Esophagus (tissue), 2 donors: ENCODE measurements around the gene DYDC2. TPM values are rescaled to one million over a fixed set of nuclear protein-coding genes. Genes with fewer than 3 reads are reported as not detected.
"Not testable (repeated sequence)": the region's sequence is repeated elsewhere in the genome, so short reads cannot be mapped to it uniquely, and the experiment has no call there.

Source experiments
- H3K27ac ChIP-seq, 2 donors: one replicate each; pipeline ENCODE4 v1.5.1; 2013; ENCODE audit warnings: low read depth in 2 of 2, mild to moderate bottlenecking in 2 of 2, inconsistent platforms in 1 of 2, low read length in 1 of 2, moderate library complexity in 1 of 2
- H3K27me3 ChIP-seq, 2 donors: one replicate each; pipeline ENCODE4 v1.6.1; 2013; ENCODE audit warnings: low read length in 2 of 2, control low read depth in 1 of 2, mild to moderate bottlenecking in 1 of 2; ENCODE audit not compliant: insufficient read depth in 2 of 2, control insufficient read depth in 1 of 2
- H3K36me3 ChIP-seq, 2 donors: one replicate each; pipeline ENCODE4 v1.6.1; 2013; ENCODE audit warnings: low read length in 1 of 2; ENCODE audit not compliant: control insufficient read depth in 2 of 2, insufficient read depth in 2 of 2
- H3K4me1 ChIP-seq, 2 donors: one replicate each; pipeline ENCODE4 v1.6.1; 2013; ENCODE audit warnings: low read length in 1 of 2; ENCODE audit not compliant: control insufficient read depth in 2 of 2, insufficient read depth in 2 of 2
- H3K4me3 ChIP-seq, 2 donors: one replicate each; pipeline ENCODE4 v1.5.1; 2013; ENCODE audit warnings: low read length in 2 of 2, mild to moderate bottlenecking in 2 of 2, low read depth in 1 of 2, moderate library complexity in 1 of 2
- H3K9me3 ChIP-seq, 2 donors: one replicate each; pipeline ENCODE4 v1.6.1; 2013; ENCODE audit warnings: mild to moderate bottlenecking in 2 of 2, low read depth in 1 of 2, low read length in 1 of 2, moderate library complexity in 1 of 2; ENCODE audit not compliant: control insufficient read depth in 2 of 2, insufficient read depth in 1 of 2
- WGBS, 2 donors: extraction: QIAGEN DNeasy Blood & Tissue Kit; methylation state at CpG; one replicate each; pipeline ENCODE4 v1.1.7; 2013; 5-methylcytosine and 5-hydroxymethylcytosine counted together
- polyA plus RNA-seq, 2 donors: library from polyadenylated mRNA; stranded (reverse); fragments of 200-250 nt; gene quantifications; one replicate each; pipeline ENCODE4 v1.2.3, GENCODE V29; 2013
- donor health status: healthy with polysubstance abuse.
- donor health status: Bipolar disorder and iron deficiency.

DYDC2 gene
- polyA plus RNA-seq, 2 donors: 0.34 to 0.77 TPM

- peaks cover 6 to 13% of the 10 kb centered on the region in 2 donors for H3K4me1 ChIP-seq
- not testable (repeated sequence) for H3K9me3 ChIP-seq, H3K27me3 ChIP-seq, H3K4me3 ChIP-seq, H3K27ac ChIP-seq, H3K36me3 ChIP-seq
- WGBS, 2 donors: 31 to 80% methylated on average over 1 to 2 of the region's 2 CpGs
Measured at GRCh38 chr10:80358925-80359324, 2.3 kb downstream of the DYDC2 start.

GRCh38 chr10:80359644-80360043, 3.1 kb downstream of the DYDC2 start:
- Histone ChIP-seq H3K36me3 (no peaks in the 10 kb centered on the region), H3K9me3 (peaks cover 0 to 3% of the 10 kb centered on the region in 2 donors), H3K27me3 (no peaks in the 10 kb centered on the region), H3K4me3 (no peak overlapping the region), H3K27ac (no peak overlapping the region), H3K4me1 (peaks cover 6 to 13% of the 10 kb centered on the region in 2 donors)
- WGBS, 2 donors: 93 to 95% methylated on average over 19 to 22 of the region's 22 CpGs

DNA sequence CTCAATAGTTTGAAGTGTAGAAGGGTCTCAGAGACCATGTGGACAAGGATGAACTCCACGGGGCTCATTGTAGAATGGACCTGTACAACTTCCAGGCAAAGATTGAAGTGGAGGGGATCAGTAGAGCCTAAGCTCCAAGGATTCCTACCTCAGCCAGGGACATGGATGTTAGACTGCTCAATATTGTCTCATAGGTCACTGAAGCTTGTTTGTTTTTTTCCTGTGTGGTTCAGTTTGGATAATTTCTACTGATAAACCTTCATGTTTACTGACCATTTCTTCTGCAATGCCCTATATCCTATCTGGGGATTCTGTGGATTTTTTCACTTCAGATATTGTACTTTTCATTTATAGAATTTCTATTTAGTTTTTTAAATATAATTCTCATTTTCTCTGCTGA, 8.9 kb downstream of the DYDC2 start:
- Histone ChIP-seq H3K27ac (no peak overlapping the region), H3K4me1 (no peaks in the 10 kb centered on the region), H3K36me3 (no peaks in the 10 kb centered on the region), H3K4me3 (no peak overlapping the region), H3K9me3 (peaks cover 0 to 2% of the 10 kb centered on the region in 2 donors), H3K27me3 (no peaks in the 10 kb centered on the region)
- WGBS, 2 donors: 0 to 33% methylated on average over 1 of the region's 1 CpG

DNA sequence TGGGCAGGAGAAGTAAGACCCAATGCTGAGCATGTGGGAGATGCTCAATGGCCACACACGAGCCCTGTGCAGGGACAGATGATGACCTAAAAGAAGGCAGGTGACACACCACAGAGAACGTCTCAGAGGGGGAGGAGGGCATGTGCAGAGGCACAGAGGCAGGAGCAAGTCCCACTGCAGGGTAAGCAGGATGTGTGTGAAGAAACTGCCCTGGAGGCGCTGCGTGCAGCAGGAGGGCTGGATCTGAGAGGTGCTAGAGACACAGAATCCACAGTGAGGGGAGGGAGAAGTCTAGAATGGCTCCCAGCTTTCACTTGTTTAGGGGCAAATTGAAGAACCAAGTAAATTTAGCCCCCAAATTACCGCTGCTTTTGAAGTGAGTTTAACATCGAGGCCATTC, 14.9 kb downstream of the DYDC2 start:
- Histone ChIP-seq H3K27me3 (no peaks in the 10 kb centered on the region), H3K9me3 (peaks cover 0 to 2% of the 10 kb centered on the region in 2 donors), H3K4me1 (no peaks in the 10 kb centered on the region), H3K36me3 (no peaks in the 10 kb centered on the region), H3K27ac (no peak overlapping the region), H3K4me3 (no peak overlapping the region)
- 73 to 81% methylated on average over 6 of the region's 6 CpGs for WGBS, 2 donors

- no peaks in the 10 kb centered on the region for H3K4me1 ChIP-seq
- no peaks in the 10 kb centered on the region for H3K36me3 ChIP-seq
- no peaks in the 10 kb centered on the region for H3K27me3 ChIP-seq
- H3K4me3 ChIP-seq: no peak overlapping the region
- H3K27ac ChIP-seq: no peak overlapping the region
- H3K9me3 ChIP-seq: no peaks in the 10 kb centered on the region
- WGBS, 2 donors: 73 to 79% methylated on average over 5 of the region's 5 CpGs
Measured at GRCh38 chr10:80372675-80373074, 16.1 kb downstream of the DYDC2 start.

GRCh38 chr10:80373502-80373901, 16.9 kb downstream of the DYDC2 start:
- Histone ChIP-seq H3K27ac (no peak overlapping the region), H3K36me3 (no peaks in the 10 kb centered on the region), H3K4me1 (no peaks in the 10 kb centered on the region), H3K4me3 (no peak overlapping the region), H3K9me3 (no peaks in the 10 kb centered on the region), H3K27me3 (no peaks in the 10 kb centered on the region)
- WGBS, 2 donors: 55 to 65% methylated on average over 2 of the region's 2 CpGs

DNA sequence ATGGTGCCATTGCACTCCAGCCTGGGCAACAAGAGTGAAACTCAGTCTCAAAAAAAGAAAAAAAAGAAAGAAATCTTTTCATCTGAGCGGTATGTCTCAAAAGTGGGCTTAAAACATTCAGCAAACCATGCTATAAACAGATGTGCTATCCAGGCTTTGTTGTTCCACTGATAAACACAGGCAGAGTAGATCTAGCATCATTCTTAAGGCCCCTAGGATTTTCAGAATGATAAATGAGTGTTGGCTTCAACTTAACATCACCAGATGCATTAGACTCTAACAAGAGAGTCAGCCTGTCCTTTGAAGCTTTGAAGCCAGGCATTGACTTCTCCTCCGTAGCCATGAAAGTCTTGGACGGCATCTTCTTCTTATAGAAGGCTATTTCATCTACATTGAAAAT, 23.1 kb downstream of the DYDC2 start:
- 23 to 55% methylated on average over 3 of the region's 3 CpGs for WGBS, 2 donors

GRCh38 chr10:80380185-80380584, 23.6 kb downstream of the DYDC2 start:
- H3K27me3 ChIP-seq: no peaks in the 10 kb centered on the region

More for the DNA sequence above, 23.1 kb downstream of the DYDC2 start:
- Histone ChIP-seq H3K4me3 (no peak overlapping the region), H3K9me3 (no peaks in the 10 kb centered on the region), H3K36me3 (no peaks in the 10 kb centered on the region), H3K27ac (no peak overlapping the region), H3K4me1 (no peaks in the 10 kb centered on the region), H3K27me3 (no peaks in the 10 kb centered on the region)

GRCh38 chr10:80382989-80383388, 26.4 kb downstream of the DYDC2 start:
- WGBS, 2 donors: 11 to 12% methylated on average over 4 of the region's 4 CpGs
- Histone ChIP-seq H3K4me3 (no peak overlapping the region), H3K27me3 (no peaks in the 10 kb centered on the region), H3K36me3 (no peaks in the 10 kb centered on the region), H3K9me3 (no peaks in the 10 kb centered on the region), H3K27ac (no peak overlapping the region), H3K4me1 (no peaks in the 10 kb centered on the region)

More at GRCh38 chr10:80380185-80380584, 23.6 kb downstream of the DYDC2 start:
- WGBS, 2 donors: 74 to 78% methylated on average over 4 of the region's 4 CpGs
- no peaks in the 10 kb centered on the region for H3K4me1 ChIP-seq
- no peaks in the 10 kb centered on the region for H3K9me3 ChIP-seq
- H3K27ac ChIP-seq: no peak overlapping the region
- no peak overlapping the region for H3K4me3 ChIP-seq
- H3K36me3 ChIP-seq: no peaks in the 10 kb centered on the region

DNA sequence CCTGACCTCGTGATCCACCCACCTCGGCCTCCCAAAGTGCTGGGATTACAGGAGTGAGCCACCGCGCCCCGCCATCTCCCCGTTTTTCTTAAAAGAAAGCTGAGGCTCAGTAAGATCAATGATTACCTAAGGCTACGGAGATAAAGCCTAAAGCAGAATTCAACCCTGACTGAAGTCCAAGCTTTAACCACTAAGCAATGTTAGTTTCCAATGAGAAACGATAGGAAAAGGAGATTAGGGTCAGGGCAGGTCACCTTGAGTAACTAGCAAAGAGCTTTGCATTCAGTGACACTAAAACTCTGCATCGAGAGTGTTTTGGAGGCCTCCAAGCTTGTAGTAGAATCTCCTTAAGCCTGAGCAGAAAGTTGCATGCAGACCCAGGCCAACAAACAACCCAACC, 34.2 kb downstream of the DYDC2 start:
- Histone ChIP-seq H3K9me3 (no peaks in the 10 kb centered on the region), H3K36me3 (no peaks in the 10 kb centered on the region), H3K4me1 (peaks cover 0 to 4% of the 10 kb centered on the region in 2 donors), H3K27ac (no peak overlapping the region), H3K27me3 (no peaks in the 10 kb centered on the region), H3K4me3 (no peak overlapping the region)
- 81 to 84% methylated on average over 8 to 9 of the region's 9 CpGs for WGBS, 2 donors
